HG03520 (cell line): ENCODE measurements around the gene AGBL3.
"Not testable (repeated sequence)": the region's sequence is repeated elsewhere in the genome, so short reads cannot be mapped to it uniquely, and the experiment has no call there.

Experiments
- ATAC-seq: cut with Tn5 transposase; IDR thresholded peaks from one replicate; pipeline ENCODE4 v1.9.1; 2021; ENCODE audit warnings: mild to moderate bottlenecking, moderate library complexity; ENCODE audit not compliant: unreplicated experiment

The AGBL3 gene

DNA sequence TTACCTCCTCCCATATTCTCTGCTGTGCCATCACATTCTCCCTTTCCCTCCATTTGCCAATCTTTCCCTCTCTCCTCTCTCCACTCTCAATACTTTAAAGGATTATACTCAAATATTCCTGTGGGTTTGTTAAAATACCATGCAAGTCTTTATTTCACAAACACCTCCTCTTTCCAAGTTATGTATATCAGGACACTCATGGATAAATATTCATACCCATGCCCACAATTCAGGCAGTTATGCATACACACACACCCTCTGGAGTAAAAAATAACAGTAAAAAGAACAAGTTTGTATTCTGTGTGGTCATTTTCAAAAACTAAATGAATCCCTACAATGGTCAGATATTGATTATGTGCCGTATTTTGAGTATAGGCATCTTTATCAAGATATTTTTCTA, 88.2 kb downstream of the AGBL3 start:
- ATAC-seq: no peak

- ATAC-seq: no peak
Observed at GRCh38 chr7:135075716-135076115, 89.4 kb downstream of the AGBL3 start.

GRCh38 chr7:135076882-135077281, 90.6 kb downstream of the AGBL3 start:
- ATAC-seq: no peak

- ATAC-seq: no peak
Observed at GRCh38 chr7:135077642-135078041, 91.3 kb downstream of the AGBL3 start.

DNA sequence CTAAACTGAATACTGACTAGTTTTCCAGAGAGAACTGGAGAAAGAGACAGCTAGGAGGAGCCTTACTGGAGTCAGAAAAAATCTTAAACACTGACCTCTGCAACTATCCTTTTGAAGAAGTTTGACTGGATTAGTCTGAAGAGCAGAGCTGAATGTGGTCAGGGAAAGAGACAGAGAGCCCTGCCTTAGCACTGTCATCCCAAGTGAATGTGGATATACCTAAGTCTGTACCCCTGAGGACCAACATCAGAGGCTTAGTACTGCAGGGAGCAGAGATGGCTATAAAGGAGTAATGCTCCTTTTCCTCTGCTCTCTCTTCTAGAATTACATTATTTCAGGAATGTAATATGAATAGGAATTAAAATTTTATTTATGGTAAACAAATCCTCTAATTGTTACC, 91.7 kb downstream of the AGBL3 start:
- no peak for ATAC-seq

GRCh38 chr7:135079068-135079467, 92.8 kb downstream of the AGBL3 start:
- no peak for ATAC-seq

DNA sequence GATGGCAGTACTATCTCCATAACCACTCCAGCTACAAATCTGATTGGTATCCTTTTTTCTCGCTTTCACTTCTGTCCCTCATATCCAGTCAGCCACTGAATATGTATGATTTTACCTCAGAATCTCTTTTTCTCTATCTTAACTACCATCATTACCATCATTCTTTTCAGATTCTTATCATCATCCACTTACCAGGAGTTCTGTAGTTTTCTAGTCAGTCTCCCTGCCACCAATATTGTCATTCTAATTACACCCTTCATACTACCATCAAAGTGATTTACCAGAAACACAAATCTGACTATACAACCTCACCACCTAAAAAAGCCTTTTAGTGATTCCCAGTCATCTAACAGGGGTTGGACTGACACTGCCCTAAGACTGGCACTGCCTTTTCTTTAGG, 96.7 kb downstream of the AGBL3 start:
- ATAC-seq: no peak

DNA sequence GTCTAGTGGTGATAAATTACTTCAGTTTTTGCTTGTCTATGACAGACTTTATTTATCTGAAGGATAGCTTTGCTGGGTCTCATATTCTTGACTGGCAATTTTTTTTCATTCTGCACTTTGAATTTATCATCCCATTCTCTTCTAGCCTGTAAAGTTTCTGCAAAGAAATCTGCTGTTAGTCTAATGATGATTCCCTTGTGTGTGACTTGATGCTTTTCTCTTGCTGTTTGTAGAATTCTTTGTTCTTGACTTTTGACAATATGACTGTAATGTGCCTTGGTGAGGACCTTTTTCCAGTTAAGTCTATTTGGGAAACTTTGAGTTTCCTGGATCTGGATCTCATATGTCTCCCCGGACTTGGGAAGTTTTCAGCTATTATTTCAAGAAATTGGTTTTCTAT, 102.3 kb downstream of the AGBL3 start:
- ATAC-seq: no peak

GRCh38 chr7:135091717-135092116, 105.4 kb downstream of the AGBL3 start:
- ATAC-seq: no peak

GRCh38 chr7:135094472-135095237, 108.3 kb downstream of the AGBL3 start:
- ATAC-seq: no peak

DNA sequence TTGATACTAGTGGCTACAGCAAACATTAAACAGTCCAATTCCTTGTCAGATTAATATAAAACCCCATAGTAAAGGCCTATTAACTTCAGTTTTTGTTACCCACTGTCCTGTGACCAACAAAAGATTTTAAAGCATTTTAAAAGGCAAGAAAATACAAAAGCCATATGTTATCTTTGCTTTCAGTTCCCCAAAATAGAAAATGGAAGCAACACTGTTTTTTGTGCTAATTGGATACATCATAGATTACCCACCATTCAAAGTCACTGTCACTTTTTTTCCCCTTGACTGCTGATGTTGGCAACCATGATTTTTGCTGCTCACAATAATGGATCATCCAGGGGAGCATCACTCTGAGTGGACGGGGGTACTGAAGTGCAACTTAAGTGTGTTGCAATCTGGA, 109.1 kb downstream of the AGBL3 start:
- ATAC-seq: no peak

GRCh38 chr7:135098391-135098790, 112.1 kb downstream of the AGBL3 start:
- no peak for ATAC-seq

GRCh38 chr7:135100856-135101255, 114.5 kb downstream of the AGBL3 start:
- ATAC-seq: no peak

DNA sequence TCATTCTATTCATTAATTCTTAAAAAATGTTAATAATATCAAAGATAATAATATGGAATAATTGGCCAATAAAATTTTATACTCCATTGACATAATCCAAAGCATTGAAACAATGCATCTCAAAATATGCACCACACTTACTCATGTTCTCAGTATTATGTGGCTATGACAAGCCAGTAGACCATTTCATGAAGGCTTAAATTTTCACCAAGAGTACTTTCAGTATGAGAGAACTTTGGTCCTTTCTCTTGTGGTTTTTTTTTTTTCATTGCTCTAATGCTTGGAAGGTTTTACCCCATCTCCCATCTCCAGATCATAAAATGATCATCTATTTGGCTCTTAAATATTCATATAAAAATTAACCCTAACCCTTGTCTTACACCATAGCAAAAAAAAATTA, 116.1 kb downstream of the AGBL3 start:
- peak; percentile 79 for ATAC-seq

DNA sequence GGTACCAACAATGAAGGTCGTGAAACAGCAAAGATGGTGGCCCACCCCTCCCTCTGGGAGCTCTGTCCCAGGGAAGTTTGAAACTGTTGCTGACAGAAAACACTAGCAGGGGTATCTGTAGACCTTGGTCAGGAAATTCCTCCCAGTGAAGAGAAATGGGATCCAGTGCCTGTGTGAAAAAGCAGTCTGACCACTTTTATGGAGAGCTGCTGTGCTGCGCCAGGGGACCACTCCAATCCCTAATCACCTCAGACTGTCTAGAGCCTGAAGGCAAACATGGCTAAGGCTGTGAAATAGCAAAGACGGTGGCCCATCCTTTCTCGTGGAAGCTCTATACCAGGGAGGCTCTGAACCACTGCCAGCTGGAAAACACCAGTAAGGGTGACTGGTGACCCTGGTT, 123.3 kb downstream of the AGBL3 start:
- ATAC-seq: no peak

- ATAC-seq: no peak
Observed at GRCh38 chr7:135109976-135110375, 123.7 kb downstream of the AGBL3 start.

DNA sequence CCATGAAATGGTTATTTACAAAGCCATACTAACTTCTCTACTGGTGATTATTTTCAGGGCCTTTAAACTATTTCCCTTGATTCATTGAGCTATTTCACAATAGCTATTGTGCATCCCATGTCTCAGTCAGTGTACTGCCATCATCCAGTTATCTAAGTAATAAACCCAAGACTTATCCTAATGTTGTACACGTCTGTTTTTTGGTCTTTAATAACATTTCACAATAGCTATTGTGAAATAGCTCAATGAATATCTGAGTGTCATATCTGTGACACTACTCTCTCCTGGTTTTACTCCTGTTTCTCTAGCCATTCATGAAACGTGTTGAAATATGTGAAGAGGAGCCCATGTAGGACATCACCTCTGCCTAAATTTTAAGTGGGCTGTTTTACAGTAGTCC, 125.1 kb downstream of the AGBL3 start:
- ATAC-seq: no peak

DNA sequence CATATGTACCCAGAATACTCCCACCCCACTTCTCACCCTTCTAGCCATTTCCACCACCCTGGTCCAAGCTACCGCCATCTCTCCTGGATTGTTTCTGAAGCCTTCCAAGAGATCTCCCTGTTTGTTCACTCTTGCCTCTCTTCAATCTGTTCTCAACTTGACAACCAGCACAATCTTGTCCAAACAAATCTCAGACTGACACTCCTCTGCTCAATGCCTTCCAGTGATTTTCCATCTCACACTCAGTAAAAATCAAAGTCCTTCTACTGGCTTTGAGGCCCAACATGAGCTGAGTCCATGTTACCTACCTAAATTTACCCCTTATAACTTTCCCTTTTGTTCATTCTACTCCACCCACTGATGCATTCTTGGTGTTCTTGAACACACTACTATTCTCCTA, 128.3 kb downstream of the AGBL3 start:
- no peak for ATAC-seq

- ATAC-seq: no peak
Observed at GRCh38 chr7:135117096-135117495, 130.8 kb downstream of the AGBL3 start.

DNA sequence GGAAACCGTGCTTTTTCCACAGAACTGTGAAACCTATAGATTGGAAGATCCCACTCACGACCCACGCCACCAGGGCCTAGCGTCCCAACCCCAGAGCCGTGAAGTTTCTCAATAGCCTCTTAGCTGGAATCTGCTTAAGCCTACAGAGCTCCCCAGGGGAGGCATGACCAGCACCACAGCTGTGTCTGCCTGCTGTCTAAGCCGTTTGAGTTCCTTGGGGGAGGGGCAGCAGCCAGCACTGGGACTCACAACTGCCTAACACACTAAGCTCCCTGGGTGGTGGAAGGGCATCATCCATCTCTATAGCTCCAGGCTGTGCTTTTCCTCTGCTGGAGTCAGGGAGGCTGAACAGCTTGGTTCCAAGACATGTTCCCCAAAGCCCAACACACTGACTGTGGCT, 135.6 kb downstream of the AGBL3 start:
- no peak for ATAC-seq

DNA sequence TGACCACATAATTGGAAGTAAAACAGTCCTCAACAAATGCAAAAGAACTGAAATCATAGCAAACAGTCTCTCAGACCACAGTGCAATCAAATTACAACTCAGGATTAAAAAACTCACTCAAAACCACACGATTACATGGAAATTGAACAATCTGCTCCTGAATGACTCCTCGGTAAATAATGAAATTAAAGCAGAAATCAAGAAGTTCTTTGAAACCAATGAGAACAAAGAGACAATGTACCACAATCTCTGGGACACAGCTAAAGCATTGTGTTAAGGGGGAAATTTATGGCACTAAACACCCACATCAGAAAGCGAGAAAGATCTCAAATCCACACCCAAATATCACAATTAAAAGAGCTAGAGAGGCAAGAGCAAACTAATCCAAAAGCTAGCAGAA, 138.3 kb downstream of the AGBL3 start:
- ATAC-seq: not testable (repeated sequence)

- ATAC-seq: no peak
Observed at GRCh38 chr7:135128931-135129330, 142.6 kb downstream of the AGBL3 start.

DNA sequence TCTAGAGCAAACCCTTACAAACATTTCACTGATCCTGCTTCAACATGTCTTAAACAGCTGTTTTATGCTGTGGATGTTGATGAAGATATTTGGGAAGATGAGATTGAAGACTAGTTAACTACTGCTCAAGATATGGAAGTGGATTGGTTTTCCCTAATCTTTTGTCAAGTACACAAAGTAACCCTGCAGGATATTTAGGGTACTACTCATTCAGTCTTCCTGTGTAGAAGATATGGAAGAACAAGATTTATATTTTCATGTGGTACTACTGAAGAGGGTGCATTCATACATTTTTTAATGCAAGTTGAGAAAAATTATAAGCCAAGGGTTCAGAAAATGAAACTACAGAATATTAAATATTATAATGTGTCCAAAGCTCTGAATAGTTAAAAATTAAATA, 143.3 kb downstream of the AGBL3 start:
- ATAC-seq: no peak
